ENCODE measurements around the gene SNRPA.

- no peak for TF ChIP-seq GATA2 (IDR thresholded peaks at IDR 0.05; ENCODE audit: low read depth, low read length)
- TF ChIP-seq GATA3 (IDR thresholded peaks at IDR 0.05; ENCODE audit: low read depth, low read length): no peak
Observed at GRCh38 chr19:40718774-40719391, 32.1 kb upstream of the SNRPA start.

All from SH-SY5Y (cell line).